HEK293T (cell line): ENCODE measurements around the gene ARHGEF28.

Experiments
- CTCF ChIA-PET: fragments of 350-600 bp; formaldehyde crosslinking; extraction: SDS; loops from one replicate; lab custom pipeline; 2021; ENCODE audit warnings: antibody characterized with exemption, inconsistent platforms; lab: Yijun Ruan, JAX
- POLR2A ChIA-PET: fragments of 350-600 bp; formaldehyde crosslinking; extraction: SDS; loops from one replicate; lab custom pipeline; 2020; ENCODE audit warnings: antibody characterized with exemption, inconsistent platforms; lab: Yijun Ruan, JAX
- DNase-seq: peaks from one replicate; pipeline ENCODE4 v3.0.0; 2012; ENCODE audit warnings: mixed read lengths; ENCODE audit errors: extremely low spot score
- ARNT ChIP-seq: fragments of 450-650 bp; IDR thresholded peaks from 2 replicates; pipeline ENCODE4 v1.6.1; 2017; ENCODE audit warnings: mild to moderate bottlenecking
- BHLHE40 ChIP-seq: fragments of 450-650 bp; IDR thresholded peaks from 2 replicates; pipeline ENCODE4 v1.6.1; 2016; ENCODE audit warnings: mild to moderate bottlenecking, moderate library complexity, borderline replicate concordance
- CTBP1 ChIP-seq: fragments of 450-650 bp; IDR thresholded peaks from 2 replicates; pipeline ENCODE4 v1.6.1; 2016; ENCODE audit warnings: borderline replicate concordance
- ELF4 ChIP-seq: fragments of 450-650 bp; IDR thresholded peaks from 2 replicates; pipeline ENCODE4 v1.6.1; 2017; ENCODE audit warnings: antibody characterized with exemption
- FOXA1 ChIP-seq: fragments of 450-650 bp; IDR thresholded peaks from 2 replicates; pipeline ENCODE4 v1.6.1; 2016; ENCODE audit warnings: mild to moderate bottlenecking
- FOXK2 ChIP-seq: fragments of 450-650 bp; IDR thresholded peaks from 2 replicates; pipeline ENCODE4 v1.6.1; 2016; ENCODE audit warnings: mild to moderate bottlenecking
- FOXM1 ChIP-seq: fragments of 450-650 bp; IDR thresholded peaks from 2 replicates; pipeline ENCODE4 v1.6.1; 2017; ENCODE audit warnings: mild to moderate bottlenecking, borderline replicate concordance
- HDGF ChIP-seq: fragments of 450-650 bp; IDR thresholded peaks from 2 replicates; pipeline ENCODE4 v1.6.1; 2017; ENCODE audit warnings: antibody characterized with exemption, borderline replicate concordance
- L3MBTL2 ChIP-seq: fragments of 450-650 bp; conservative IDR thresholded peaks from 2 replicates; pipeline ENCODE4 v1.6.1; 2016; ENCODE audit warnings: mild to moderate bottlenecking
- LEF1 ChIP-seq: fragments of 450-650 bp; IDR thresholded peaks from 2 replicates; pipeline ENCODE4 v1.6.1; 2017; ENCODE audit warnings: mild to moderate bottlenecking, borderline replicate concordance
- NFRKB ChIP-seq: fragments of 450-650 bp; IDR thresholded peaks from 2 replicates; pipeline ENCODE4 v1.6.1; 2016; ENCODE audit warnings: mild to moderate bottlenecking, moderate library complexity
- SP1 ChIP-seq: fragments of 450-650 bp; IDR thresholded peaks from 2 replicates; pipeline ENCODE4 v1.6.1; 2017
- SUZ12 ChIP-seq: fragments of 450-650 bp; IDR thresholded peaks from 2 replicates; pipeline ENCODE4 v1.6.1; 2016; ENCODE audit warnings: mild to moderate bottlenecking
- TARDBP ChIP-seq: fragments of 450-650 bp; IDR thresholded peaks from 2 replicates; pipeline ENCODE4 v1.6.1; 2016
- ZNF384 ChIP-seq: fragments of 450-650 bp; IDR thresholded peaks from 2 replicates; pipeline ENCODE4 v1.6.1; 2016
- TF ChIP-seq, protein P1 (sequence below): fragments of 450-650 bp; IDR thresholded peaks from 2 replicates; pipeline ENCODE4 v1.6.1; 2016

The ARHGEF28 gene

DNA sequence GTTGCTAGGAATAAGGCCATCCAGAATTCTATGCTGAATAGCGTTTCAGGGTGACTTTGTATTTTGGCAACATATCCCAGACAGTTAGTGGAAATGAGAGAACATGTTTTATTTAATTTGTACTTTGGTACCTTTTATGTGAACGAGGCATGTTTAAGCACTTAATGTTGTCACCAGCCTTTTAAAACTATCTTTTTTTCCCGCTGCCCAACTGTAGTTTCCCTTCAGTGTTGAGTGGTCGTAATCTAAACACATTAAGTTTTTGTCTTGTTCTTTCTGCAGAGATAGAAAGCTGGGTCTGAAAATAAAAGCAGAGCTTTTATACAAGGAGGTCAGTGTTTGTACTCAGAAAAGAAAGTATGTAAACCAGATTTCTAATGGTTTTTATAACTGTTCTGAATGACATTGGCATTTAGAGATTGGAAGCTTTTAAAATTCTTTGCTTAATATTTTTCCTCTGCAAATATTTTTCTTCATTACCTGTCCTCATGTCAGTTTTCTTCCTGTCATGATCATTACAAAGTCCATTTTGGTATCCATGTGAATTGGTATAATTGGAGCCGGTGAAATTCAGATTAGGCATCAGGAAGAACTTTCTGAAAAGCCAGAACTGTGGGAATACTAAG lies 100.7 kb downstream of the ARHGEF28 start:
- ChIA-PET POLR2A (no interaction called here), CTCF (interaction anchor here (0.6 kb wide), 1 partner anchor 105 kb away, joined by 3 read pairs; no protein-coding TSS in a partner anchor)
- no peak for TF ChIP-seq HDGF
- TF ChIP-seq ARNT, result no peak
- no peak for TF ChIP-seq LEF1
- no peak for TF ChIP-seq L3MBTL2
- TF ChIP-seq NFRKB, result no peak
- TF ChIP-seq FOXA1, result no peak
- no peak for TF ChIP-seq FOXM1
- TF ChIP-seq ELF4, result no peak
- TF ChIP-seq CTBP1, result no peak
- no peak for DNase-seq

GRCh38 chr5:73727470-73727869 lies 101.5 kb downstream of the ARHGEF28 start:
- ChIA-PET CTCF (no interaction called here), POLR2A (no interaction called here)
- DNase-seq, result no peak
- no peak for TF ChIP-seq L3MBTL2
- TF ChIP-seq SUZ12, result no peak
- no peak for TF ChIP-seq BHLHE40
- TF ChIP-seq FOXM1, result no peak
- TF ChIP-seq ELF4, result no peak
- no peak for TF ChIP-seq ZNF384
- TF ChIP-seq ARNT, result no peak
- no peak for TF ChIP-seq TARDBP
- TF ChIP-seq SP1, result no peak

- POLR2A ChIA-PET, result no interaction called here
- no peak for DNase-seq
- CTCF ChIA-PET, result interaction anchor here (0.8 kb wide), 1 partner anchor 36 kb away, joined by 3 read pairs; no protein-coding TSS in a partner anchor
These were observed 102.7 kb downstream of the ARHGEF28 start for GRCh38 chr5:73728493-73729273.

GRCh38 chr5:73729329-73729728 lies 103.3 kb downstream of the ARHGEF28 start:
- ChIA-PET POLR2A (no interaction called here), CTCF (interaction anchor here (0.8 kb wide), 1 partner anchor 36 kb away, joined by 3 read pairs; no protein-coding TSS in a partner anchor)
- no peak for TF ChIP-seq ZNF384
- no peak for TF ChIP-seq FOXK2
- no peak for DNase-seq

More at GRCh38 chr5:73728493-73729273, 102.7 kb downstream of the ARHGEF28 start:
- TF ChIP-seq LEF1, result no peak
- no peak for TF ChIP-seq ZNF384
- no peak for TF ChIP-seq FOXM1
- TF ChIP-seq ELF4, result no peak
- no peak for TF ChIP-seq SUZ12
- no peak for TF ChIP-seq TARDBP
- TF ChIP-seq CTBP1, result no peak
- TF ChIP-seq FOXK2, result no peak
- TF ChIP-seq, protein P1, sequence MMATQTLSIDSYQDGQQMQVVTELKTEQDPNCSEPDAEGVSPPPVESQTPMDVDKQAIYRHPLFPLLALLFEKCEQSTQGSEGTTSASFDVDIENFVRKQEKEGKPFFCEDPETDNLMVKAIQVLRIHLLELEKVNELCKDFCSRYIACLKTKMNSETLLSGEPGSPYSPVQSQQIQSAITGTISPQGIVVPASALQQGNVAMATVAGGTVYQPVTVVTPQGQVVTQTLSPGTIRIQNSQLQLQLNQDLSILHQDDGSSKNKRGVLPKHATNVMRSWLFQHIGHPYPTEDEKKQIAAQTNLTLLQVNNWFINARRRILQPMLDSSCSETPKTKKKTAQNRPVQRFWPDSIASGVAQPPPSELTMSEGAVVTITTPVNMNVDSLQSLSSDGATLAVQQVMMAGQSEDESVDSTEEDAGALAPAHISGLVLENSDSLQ, result no peak
- no peak for TF ChIP-seq BHLHE40
- TF ChIP-seq SP1, result no peak
- no peak for TF ChIP-seq ARNT
- no peak for TF ChIP-seq HDGF
- TF ChIP-seq NFRKB, result no peak
- no peak for TF ChIP-seq L3MBTL2
- TF ChIP-seq FOXA1, result no peak

- DNase-seq, result no peak
- ChIA-PET POLR2A (no interaction called here), CTCF (no interaction called here)
- TF ChIP-seq BHLHE40, result no peak
- TF ChIP-seq SP1, result no peak
- TF ChIP-seq, protein P1, result no peak
- TF ChIP-seq LEF1, result no peak
- no peak for TF ChIP-seq CTBP1
- no peak for TF ChIP-seq FOXK2
- no peak for TF ChIP-seq L3MBTL2
- no peak for TF ChIP-seq FOXA1
- no peak for TF ChIP-seq ELF4
- TF ChIP-seq ARNT, result no peak
- TF ChIP-seq NFRKB, result no peak
- no peak for TF ChIP-seq SUZ12
- TF ChIP-seq FOXM1, result no peak
These were observed 106.0 kb downstream of the ARHGEF28 start for GRCh38 chr5:73732045-73732444.

DNA sequence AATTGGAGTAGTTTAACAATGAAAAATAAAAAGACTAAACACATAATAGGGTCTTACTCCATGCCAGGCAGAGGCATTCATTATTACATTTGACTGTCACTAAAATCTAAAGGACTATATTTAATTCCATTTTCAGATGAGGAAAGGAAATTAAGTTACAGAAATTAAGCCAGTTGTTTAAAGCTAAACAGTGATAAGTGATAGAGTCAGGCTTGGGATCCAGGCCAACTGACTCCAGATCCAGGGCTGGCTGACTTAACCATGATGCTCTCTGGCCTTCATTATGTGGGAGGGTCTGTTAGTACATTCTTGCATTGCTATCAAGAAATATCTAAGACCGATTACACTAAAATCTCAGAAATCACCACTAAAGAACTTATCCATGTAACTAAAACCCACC lies 107.2 kb downstream of the ARHGEF28 start:
- ChIA-PET POLR2A (no interaction called here), CTCF (no interaction called here)
- TF ChIP-seq BHLHE40 (no peak), FOXM1 (no peak), HDGF (no peak), TARDBP (no peak), NFRKB (no peak), ZNF384 (no peak), SUZ12 (no peak), LEF1 (no peak), CTBP1 (no peak), SP1 (no peak), ELF4 (no peak), L3MBTL2 (no peak), ARNT (no peak), FOXA1 (no peak), FOXK2 (no peak)
- TF ChIP-seq, protein P1, result no peak
- no peak for DNase-seq
